ENCODE results near the gene KCNH3. TPM values are rescaled to one million over a fixed set of nuclear protein-coding genes. Genes with fewer than 3 reads are reported as not detected.
"Not testable (repeated sequence)": the region's sequence is repeated elsewhere in the genome, so short reads cannot be mapped to it uniquely, and the experiment has no call there.

Gene KCNH3
- total and polyA plus RNA-seq, 8 donors, result 0.25 to 0.61 (median 0.49) TPM; not detected in 4

DNA sequence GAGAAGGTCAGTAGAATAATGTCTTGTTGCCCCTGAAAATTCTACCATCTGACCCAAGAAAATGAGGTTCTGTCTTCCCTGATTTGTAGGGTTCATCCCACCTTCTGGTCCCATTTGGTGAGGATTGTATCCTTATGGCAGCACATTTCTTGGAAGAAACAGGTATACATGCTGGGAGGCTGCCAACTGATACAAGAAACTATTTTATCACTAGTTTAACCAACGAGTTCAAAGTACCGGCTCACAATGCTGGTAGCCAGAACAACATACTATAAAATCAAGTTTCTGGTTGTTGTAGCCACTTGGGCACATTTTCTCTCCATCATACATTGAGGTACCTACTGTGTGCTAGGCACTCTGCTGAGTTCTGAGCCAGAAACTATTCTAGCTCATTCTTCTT lies 7.1 kb upstream of the KCNH3 start:
- DNase-seq, result no peak
- no peak overlapping the region for H3K4me3 ChIP-seq
- peaks cover 0 to 18% (median 0%) of the 10 kb centered on the region in 3 donors for H3K27me3 ChIP-seq
- no peaks in the 10 kb centered on the region for H3K9me3 ChIP-seq
- WGBS, 5 donors, result 26 to 59% (median 32%) methylated on average over 2 of the region's 2 CpGs
- no peak overlapping the region for H3K27ac ChIP-seq
- peaks cover 0 to 12% (median 10%) of the 10 kb centered on the region in 4 donors for H3K36me3 ChIP-seq
- H3K4me1 ChIP-seq, result peaks cover 0 to 5% (median 0%) of the 10 kb centered on the region in 4 donors
- TF ChIP-seq EP300 (IDR thresholded peaks at IDR 0.05), result no peak
- no peak for TF ChIP-seq POLR2AphosphoS5 (IDR thresholded peaks at IDR 0.05)
- TF ChIP-seq POLR2A (IDR thresholded peaks at IDR 0.05), result no peak
- TF ChIP-seq, protein P1, sequence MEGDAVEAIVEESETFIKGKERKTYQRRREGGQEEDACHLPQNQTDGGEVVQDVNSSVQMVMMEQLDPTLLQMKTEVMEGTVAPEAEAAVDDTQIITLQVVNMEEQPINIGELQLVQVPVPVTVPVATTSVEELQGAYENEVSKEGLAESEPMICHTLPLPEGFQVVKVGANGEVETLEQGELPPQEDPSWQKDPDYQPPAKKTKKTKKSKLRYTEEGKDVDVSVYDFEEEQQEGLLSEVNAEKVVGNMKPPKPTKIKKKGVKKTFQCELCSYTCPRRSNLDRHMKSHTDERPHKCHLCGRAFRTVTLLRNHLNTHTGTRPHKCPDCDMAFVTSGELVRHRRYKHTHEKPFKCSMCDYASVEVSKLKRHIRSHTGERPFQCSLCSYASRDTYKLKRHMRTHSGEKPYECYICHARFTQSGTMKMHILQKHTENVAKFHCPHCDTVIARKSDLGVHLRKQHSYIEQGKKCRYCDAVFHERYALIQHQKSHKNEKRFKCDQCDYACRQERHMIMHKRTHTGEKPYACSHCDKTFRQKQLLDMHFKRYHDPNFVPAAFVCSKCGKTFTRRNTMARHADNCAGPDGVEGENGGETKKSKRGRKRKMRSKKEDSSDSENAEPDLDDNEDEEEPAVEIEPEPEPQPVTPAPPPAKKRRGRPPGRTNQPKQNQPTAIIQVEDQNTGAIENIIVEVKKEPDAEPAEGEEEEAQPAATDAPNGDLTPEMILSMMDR (IDR thresholded peaks at IDR 0.05), result no peak
- intact Hi-C loops (cut with DNase I; ENCODE audit: low total_unique reads), result no loop called here

DNA sequence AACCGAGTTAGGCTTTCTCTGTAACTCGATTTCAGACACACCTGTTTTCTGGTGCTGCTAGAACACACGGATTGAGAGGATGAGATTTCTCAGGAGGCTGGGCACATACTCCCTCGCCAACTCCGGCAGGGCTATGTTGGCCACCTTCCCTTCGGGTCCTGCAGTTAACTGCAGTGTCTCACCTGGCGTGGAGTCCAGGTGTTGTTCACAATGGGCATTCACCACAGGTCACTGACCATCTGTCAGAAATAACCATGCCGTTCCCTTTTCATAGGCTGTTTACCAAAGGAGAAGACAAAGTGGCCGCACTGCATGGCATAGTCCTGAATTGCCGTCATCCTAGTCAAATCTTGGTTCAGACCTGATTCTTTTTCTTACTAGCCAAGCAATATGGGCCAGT lies 5.5 kb upstream of the KCNH3 start:
- 35 to 65% (median 54%) methylated on average over 10 of the region's 10 CpGs for WGBS, 5 donors
- Histone ChIP-seq H3K27ac (peak overlapping the region in 1 of 5 donors; percentile 14), H3K4me1 (peaks cover 9 to 16% (median 10%) of the 10 kb centered on the region in 4 donors), H3K27me3 (peaks cover 0 to 34% (median 14%) of the 10 kb centered on the region in 3 donors), H3K4me3 (no peak overlapping the region), H3K36me3 (no peaks in the 10 kb centered on the region), H3K9me3 (no peaks in the 10 kb centered on the region)
- peak in 1 of 2 donors; percentile 28 for DNase-seq
- TF ChIP-seq, protein P1 (IDR thresholded peaks at IDR 0.05), result no peak
- TF ChIP-seq EP300 (IDR thresholded peaks at IDR 0.05) (no peak), POLR2A (IDR thresholded peaks at IDR 0.05) (no peak), POLR2AphosphoS5 (IDR thresholded peaks at IDR 0.05) (no peak)
- intact Hi-C loops (cut with DNase I; ENCODE audit: low total_unique reads), result no loop called here

DNA sequence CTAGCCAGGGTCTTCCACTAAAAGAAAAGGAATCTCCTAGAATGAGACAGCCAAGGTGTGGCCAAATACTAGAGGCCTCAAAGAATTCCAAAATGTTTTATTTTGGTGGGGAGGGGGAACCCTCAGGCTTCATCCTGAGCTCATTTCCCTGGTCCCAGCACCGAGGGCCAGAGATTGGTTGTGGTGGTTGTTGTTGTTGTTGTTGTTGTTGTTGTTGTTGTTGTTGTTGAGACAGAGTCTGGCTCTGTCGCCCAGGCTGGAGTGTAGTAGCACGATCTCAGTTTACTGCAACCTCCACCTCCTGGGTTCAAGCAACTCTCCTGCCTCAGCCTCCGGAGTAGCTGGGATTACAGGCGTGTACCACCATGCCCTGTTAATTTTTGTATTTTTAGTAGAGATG lies 4.7 kb upstream of the KCNH3 start:
- peaks cover 2 to 42% (median 22%) of the 10 kb centered on the region in 3 donors for H3K27me3 ChIP-seq
- H3K36me3 ChIP-seq; H3K9me3 ChIP-seq; H3K27ac ChIP-seq; H3K4me3 ChIP-seq; intact Hi-C loops (cut with DNase I; ENCODE audit: low total_unique reads): not testable (repeated sequence)
- peak in 1 of 2 donors; percentile 10 for DNase-seq
- peaks cover 16 to 22% (median 18%) of the 10 kb centered on the region in 4 donors for H3K4me1 ChIP-seq
- 87 to 97% (median 91%) methylated on average over 5 of the region's 5 CpGs for WGBS, 5 donors

DNA sequence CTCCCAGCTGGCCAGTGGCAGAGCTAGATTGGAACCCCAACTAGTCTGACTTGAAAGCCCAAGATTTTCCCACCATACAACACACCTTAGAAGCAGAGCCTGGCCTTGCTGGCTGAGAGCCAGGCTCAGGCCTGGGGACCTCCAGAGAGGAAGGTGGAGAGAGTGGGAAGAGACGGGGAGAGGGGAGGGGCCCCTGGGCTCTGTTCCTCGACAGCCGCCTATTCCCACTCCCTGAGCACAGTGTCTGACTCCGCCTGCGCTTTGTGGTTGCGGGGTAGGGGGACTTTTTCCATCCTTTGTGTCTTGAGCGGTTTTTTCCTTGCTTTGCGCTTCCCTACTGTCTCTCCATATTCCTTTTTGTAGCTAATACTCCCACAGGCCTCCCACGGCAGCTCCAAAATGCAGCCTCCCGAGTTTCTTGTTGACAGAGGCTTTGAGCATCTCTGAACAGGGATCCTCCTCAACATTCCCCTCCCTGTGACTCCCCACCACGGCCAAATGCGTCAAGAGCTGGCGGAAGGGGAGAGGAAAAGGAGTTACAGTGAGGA lies 4.0 kb upstream of the KCNH3 start:
- Histone ChIP-seq H3K4me3 (no peak overlapping the region), H3K9me3 (no peaks in the 10 kb centered on the region), H3K4me1 (peaks cover 22 to 29% (median 24%) of the 10 kb centered on the region in 4 donors), H3K27me3 (peaks cover 4 to 48% (median 28%) of the 10 kb centered on the region in 3 donors), H3K36me3 (no peaks in the 10 kb centered on the region), H3K27ac (no peak overlapping the region)
- peak in 1 of 2 donors; percentile 23 for DNase-seq
- WGBS, 5 donors, result 76 to 86% (median 83%) methylated on average over 13 of the region's 13 CpGs
- no peak for TF ChIP-seq POLR2AphosphoS5 (IDR thresholded peaks at IDR 0.05)
- intact Hi-C loops (cut with DNase I; ENCODE audit: low total_unique reads), result no loop called here

DNA sequence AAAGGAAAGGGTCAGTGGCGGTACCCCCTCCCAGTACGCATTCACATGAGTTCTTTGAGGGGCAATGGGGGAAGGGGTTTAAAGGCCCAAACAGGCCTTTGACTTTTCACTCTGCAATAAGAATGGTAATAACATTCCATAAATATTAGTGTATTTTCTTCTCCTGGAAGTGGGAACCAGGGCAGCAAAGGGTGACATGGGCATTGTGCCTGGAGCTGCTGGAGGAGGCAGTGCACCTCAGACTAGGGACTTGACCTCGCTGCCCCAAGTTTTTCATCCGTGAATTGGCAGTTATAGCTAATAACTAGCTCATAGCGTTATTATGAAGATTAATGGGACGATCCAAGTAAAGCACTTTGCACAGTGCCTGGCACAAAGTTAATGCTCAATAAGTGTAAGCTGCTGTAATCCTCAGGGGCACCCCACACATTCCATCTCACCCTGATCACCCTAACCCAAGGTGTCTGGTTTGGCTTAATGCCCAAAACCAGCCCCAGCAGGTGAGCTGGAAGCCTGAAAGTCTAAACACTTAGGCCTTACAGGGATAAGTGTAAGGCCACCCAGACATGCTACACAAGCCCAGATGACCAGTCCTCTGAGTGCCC lies 2.8 kb upstream of the KCNH3 start:
- Histone ChIP-seq H3K36me3 (no peaks in the 10 kb centered on the region), H3K27me3 (peaks cover 4 to 60% (median 31%) of the 10 kb centered on the region in 3 donors), H3K9me3 (no peaks in the 10 kb centered on the region), H3K27ac (no peak overlapping the region), H3K4me1 (peaks cover 22 to 33% (median 26%) of the 10 kb centered on the region in 4 donors), H3K4me3 (no peak overlapping the region)
- intact Hi-C loops (cut with DNase I; ENCODE audit: low total_unique reads), result no loop called here
- WGBS, 5 donors, result 78 to 88% (median 81%) methylated on average over 6 of the region's 6 CpGs
- TF ChIP-seq POLR2AphosphoS5 (IDR thresholded peaks at IDR 0.05), result no peak
- TF ChIP-seq EP300 (IDR thresholded peaks at IDR 0.05), result no peak
- peak in 1 of 2 donors; percentile 19 for DNase-seq

Data from stomach (tissue), 9 donors.